ENCODE data around the gene SMIM38. TPM values are rescaled to one million over a fixed set of nuclear protein-coding genes. Genes with fewer than 3 reads are reported as not detected.

The SMIM38 gene
- total RNA-seq, 1 donor from 2014 or later = 0.32 TPM

DNA sequence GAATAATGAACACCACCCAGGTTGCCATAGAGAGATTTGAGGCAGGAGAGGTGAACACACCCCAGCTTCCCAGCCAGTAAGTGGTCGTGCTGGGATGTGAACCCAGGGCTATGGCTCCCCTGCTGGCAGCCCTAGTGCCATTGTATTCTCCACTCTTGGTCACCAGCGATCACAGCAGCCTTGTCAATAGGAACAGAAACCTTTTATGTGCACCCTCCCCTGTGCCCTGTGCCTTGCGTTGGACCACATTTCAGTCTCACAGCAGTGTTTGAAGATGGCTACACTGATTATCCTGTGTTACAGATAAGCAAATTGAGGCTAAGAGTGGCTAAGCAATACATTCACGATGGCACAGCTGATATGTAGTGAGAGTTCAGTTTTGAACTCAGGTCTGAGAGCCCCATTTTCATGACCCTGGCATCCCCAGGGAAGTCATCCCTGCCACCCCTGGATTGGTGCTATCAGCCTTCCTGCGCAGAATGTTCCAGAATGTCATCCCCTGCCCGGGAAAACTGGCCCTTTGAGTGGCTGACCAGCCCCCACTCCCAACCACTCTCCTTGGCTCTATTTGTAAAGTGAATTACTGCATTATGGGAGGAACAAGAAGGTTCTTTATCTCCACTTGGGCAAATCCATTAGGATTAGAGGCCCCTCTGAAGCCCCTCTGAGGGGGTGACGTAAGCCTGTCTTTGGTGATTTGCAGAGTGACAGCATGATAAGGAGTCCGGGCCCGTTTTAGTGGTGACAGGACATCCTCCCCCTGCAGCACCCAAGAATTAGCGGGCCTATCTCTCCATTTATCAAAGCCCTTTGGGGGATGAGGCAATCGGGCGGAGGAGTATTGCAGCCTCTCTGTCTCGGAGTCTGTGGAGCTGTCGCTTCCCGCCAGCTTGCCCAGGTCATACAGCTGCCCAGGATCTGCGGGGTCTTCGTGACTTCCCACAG, 30.9 kb downstream of the SMIM38 start:
- DNase-seq = no peak
- Mint-ChIP-seq H3K9me3 (ENCODE audit: unreplicated experiment) (peaks cover 5% of the 10 kb centered on the region), H3K4me3 (ENCODE audit: unreplicated experiment) (no peak overlapping the region), H3K27ac (ENCODE audit: unreplicated experiment) (no peak overlapping the region), H3K4me1 (ENCODE audit: low read depth, unreplicated experiment) (peaks cover 3% of the 10 kb centered on the region), H3K27me3 (ENCODE audit: unreplicated experiment) (peaks cover 5% of the 10 kb centered on the region), H3K36me3 (ENCODE audit: unreplicated experiment) (peaks cover 14% of the 10 kb centered on the region)
- TF ChIP-seq CTCF (IDR thresholded peaks at IDR 0.05; ENCODE audit: partially characterized antibody, unreplicated experiment) = no peak

DNA sequence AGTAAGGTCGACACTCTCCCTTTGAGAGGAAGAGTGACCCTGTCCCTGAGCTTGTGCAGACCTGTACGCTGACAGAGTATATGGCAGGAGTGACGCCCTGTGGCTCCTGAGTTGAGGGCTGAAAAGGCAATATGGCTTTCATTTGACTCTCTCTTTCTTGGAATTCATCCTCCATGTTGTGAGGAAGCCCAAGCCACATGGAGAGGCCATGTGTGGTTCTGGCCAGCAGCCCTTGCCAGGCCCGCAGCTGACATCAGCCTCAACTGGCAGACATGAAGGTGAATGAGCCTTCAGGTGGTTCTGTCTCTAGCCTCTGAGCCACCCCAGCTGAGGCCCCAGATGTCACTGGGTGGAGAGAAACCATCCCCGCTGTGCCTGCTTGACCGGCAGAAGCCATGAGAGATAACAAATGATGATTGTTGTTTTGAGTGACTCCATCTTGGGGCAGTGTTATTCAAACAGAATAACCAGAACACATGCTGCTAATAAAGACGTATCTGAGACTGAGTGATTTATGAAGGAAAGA, 31.9 kb downstream of the SMIM38 start:
- Mint-ChIP-seq H3K27ac (ENCODE audit: unreplicated experiment) (no peak overlapping the region), H3K4me1 (ENCODE audit: low read depth, unreplicated experiment) (peaks cover 4% of the 10 kb centered on the region), H3K36me3 (ENCODE audit: unreplicated experiment) (peaks cover 14% of the 10 kb centered on the region), H3K27me3 (ENCODE audit: unreplicated experiment) (peaks cover 4% of the 10 kb centered on the region), H3K4me3 (ENCODE audit: unreplicated experiment) (no peak overlapping the region), H3K9me3 (ENCODE audit: unreplicated experiment) (peaks cover 6% of the 10 kb centered on the region)
- TF ChIP-seq CTCF (IDR thresholded peaks at IDR 0.05; ENCODE audit: partially characterized antibody, unreplicated experiment) = no peak
- DNase-seq = no peak

- Mint-ChIP-seq H3K4me1 (ENCODE audit: low read depth, unreplicated experiment) (peaks cover 4% of the 10 kb centered on the region), H3K27ac (ENCODE audit: unreplicated experiment) (no peak overlapping the region), H3K36me3 (ENCODE audit: unreplicated experiment) (peaks cover 14% of the 10 kb centered on the region), H3K4me3 (ENCODE audit: unreplicated experiment) (no peak overlapping the region), H3K27me3 (ENCODE audit: unreplicated experiment) (peaks cover 4% of the 10 kb centered on the region), H3K9me3 (ENCODE audit: unreplicated experiment) (peaks cover 6% of the 10 kb centered on the region)
- no peak for TF ChIP-seq CTCF (IDR thresholded peaks at IDR 0.05; ENCODE audit: partially characterized antibody, unreplicated experiment)
- no peak for DNase-seq
These were observed 33.3 kb downstream of the SMIM38 start for GRCh38 chr11:69189059-69189458.

DNA sequence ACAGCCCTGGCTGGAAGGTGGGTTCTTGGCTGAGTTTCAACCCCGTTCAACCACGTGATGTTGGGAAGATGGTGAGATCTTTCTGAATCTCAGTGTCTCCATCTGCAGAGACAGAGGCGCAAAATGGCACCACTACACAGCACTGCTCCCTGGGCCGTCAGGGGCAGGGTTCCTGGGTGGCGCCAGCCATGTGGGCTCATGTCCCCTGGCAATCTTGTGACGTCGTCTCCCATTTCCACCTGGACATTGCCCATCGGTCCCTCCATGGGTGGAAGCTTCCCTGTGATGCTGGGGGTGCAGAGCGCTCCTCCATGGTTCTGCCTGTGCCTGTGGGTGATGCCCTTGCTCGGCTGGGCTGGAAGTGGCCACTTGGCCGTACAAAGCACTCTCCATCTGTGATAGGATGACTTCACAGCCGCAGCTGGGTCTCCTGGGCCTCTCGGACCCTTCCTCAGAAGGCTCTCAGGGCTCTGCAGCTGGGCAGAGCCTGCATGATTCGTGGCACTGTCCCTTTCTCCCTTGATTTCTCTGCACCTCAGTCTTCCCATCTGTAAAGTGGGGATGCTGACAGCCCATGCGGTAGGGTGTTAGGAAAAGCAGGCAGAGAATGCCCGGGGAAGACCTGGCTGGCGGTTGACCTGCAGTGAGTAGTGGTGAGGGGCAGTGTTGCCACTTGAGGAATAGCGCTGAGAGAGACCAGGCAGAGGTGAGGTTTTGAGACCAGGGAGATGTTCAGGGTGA, 35.2 kb downstream of the SMIM38 start:
- H3K27ac Mint-ChIP-seq (ENCODE audit: unreplicated experiment) = no peak overlapping the region
- H3K9me3 Mint-ChIP-seq (ENCODE audit: unreplicated experiment) = peaks cover 11% of the 10 kb centered on the region
- H3K4me1 Mint-ChIP-seq (ENCODE audit: low read depth, unreplicated experiment) = peaks cover 4% of the 10 kb centered on the region
- no peak overlapping the region for H3K4me3 Mint-ChIP-seq (ENCODE audit: unreplicated experiment)
- H3K27me3 Mint-ChIP-seq (ENCODE audit: unreplicated experiment) = peaks cover 15% of the 10 kb centered on the region
- TF ChIP-seq CTCF (IDR thresholded peaks at IDR 0.05; ENCODE audit: partially characterized antibody, unreplicated experiment) = no peak
- H3K36me3 Mint-ChIP-seq (ENCODE audit: unreplicated experiment) = peaks cover 25% of the 10 kb centered on the region
- DNase-seq = no peak

Measured in glutamatergic neuron (in vitro differentiated cells).